H1 (cell line): Measurements from ENCODE around the gene TEDC1. TPM values are rescaled to one million over a fixed set of nuclear protein-coding genes. Genes with fewer than 3 reads are reported as not detected.

ENCODE experiments used
- EGR1 ChIP-seq: IDR thresholded peaks from 2 replicates; pipeline ENCODE4 v1.6.1; 2011; ENCODE audit warnings: low read depth, low read length, borderline replicate concordance
- EP300 ChIP-seq, 2 experiments: IDR thresholded peaks; 1 replicate in 1 of 2; 2 replicates in 1 of 2; pipeline ENCODE4 v1.6.1; 2011 to 2012; ENCODE audit warnings: low read depth in 2 of 2, low read length in 2 of 2, mild to moderate bottlenecking in 2 of 2, borderline replicate concordance in 1 of 2, inconsistent platforms in 1 of 2, moderate library complexity in 1 of 2
- GABPA ChIP-seq: IDR thresholded peaks from 2 replicates; pipeline ENCODE4 v1.6.1; 2011; ENCODE audit warnings: mild to moderate bottlenecking, low read length, moderate library complexity, borderline replicate concordance; ENCODE audit not compliant: insufficient read depth
- JUN ChIP-seq: IDR thresholded peaks from 2 replicates; pipeline ENCODE4 v1.6.1; 2011; ENCODE audit warnings: low read depth, mild to moderate bottlenecking, improper control_type of control experiment, low read length
- JUND ChIP-seq: IDR thresholded peaks from 2 replicates; pipeline ENCODE4 v1.6.1; 2011; ENCODE audit warnings: mild to moderate bottlenecking, improper control_type of control experiment, low read length
- NRF1 ChIP-seq: IDR thresholded peaks from 2 replicates; pipeline ENCODE4 v1.6.1; 2011; ENCODE audit warnings: mild to moderate bottlenecking, low read depth, low read length, improper control_type of control experiment
- POLR2A ChIP-seq, 2 experiments: IDR thresholded peaks; 1 replicate in 1 of 2; 2 replicates in 1 of 2; pipeline ENCODE4 v1.6.1; 2011; ENCODE audit warnings: low read depth in 2 of 2, low read length in 2 of 2, mild to moderate bottlenecking in 2 of 2; ENCODE audit errors: control extremely low read depth in 1 of 2
- POU5F1 ChIP-seq: IDR thresholded peaks from 2 replicates; pipeline ENCODE4 v1.6.1; 2011; ENCODE audit warnings: low read depth, mild to moderate bottlenecking, low read length, moderate library complexity
- RFX5 ChIP-seq: IDR thresholded peaks from 2 replicates; pipeline ENCODE4 v1.6.1; 2011; ENCODE audit warnings: low read depth, low read length, improper control_type of control experiment, borderline replicate concordance
- SAP30 ChIP-seq: fragments of 300-600 bp; sonication (generic); IDR thresholded peaks from 2 replicates; pipeline ENCODE4 v1.7.1; 2012; ENCODE audit warnings: low read length, moderate library complexity, mild to moderate bottlenecking, inconsistent platforms; ENCODE audit not compliant: insufficient read depth, insufficient replicate concordance
- SRF ChIP-seq: IDR thresholded peaks from 2 replicates; pipeline ENCODE4 v1.6.1; 2011; ENCODE audit warnings: mild to moderate bottlenecking, low read depth, low read length, moderate library complexity
- TAF1 ChIP-seq: IDR thresholded peaks from 2 replicates; pipeline ENCODE4 v1.6.1; 2011; ENCODE audit warnings: mild to moderate bottlenecking, low read depth, low read length
- polyA plus RNA-seq, 7 experiments: library from polyadenylated mRNA; depleted of rRNA in 3 of 7; stranded (reverse) in 5 of 7; unstranded in 2 of 7; fragments of >200 nt in 5 of 7; fragments of 200-250 nt in 2 of 7; gene quantifications; 1 replicate in 5 of 7; 2 replicates in 1 of 7; 4 replicates in 1 of 7; pipeline versions ENCODE4 v1.2.1 to v1.2.3, GENCODE V29; 2011 to 2013; ENCODE audit warnings: missing spikeins in 2 of 7, mixed read lengths in 2 of 7
- total RNA-seq: library from RNA; stranded (reverse); fragmentation: NEBNext Ultra II Directional; extraction: Animal tissue kit (Norgen Biotek cat#: 25700); gene quantifications from 2 replicates; pipeline ENCODE4 v1.2.1, GENCODE V29; 2021

The TEDC1 gene
- total and polyA plus RNA-seq, 2 of the 8 experiments (the other 6 are each of a cell fraction or from before 2014, with no cell fraction given), result 5.6 to 14.8 TPM

DNA sequence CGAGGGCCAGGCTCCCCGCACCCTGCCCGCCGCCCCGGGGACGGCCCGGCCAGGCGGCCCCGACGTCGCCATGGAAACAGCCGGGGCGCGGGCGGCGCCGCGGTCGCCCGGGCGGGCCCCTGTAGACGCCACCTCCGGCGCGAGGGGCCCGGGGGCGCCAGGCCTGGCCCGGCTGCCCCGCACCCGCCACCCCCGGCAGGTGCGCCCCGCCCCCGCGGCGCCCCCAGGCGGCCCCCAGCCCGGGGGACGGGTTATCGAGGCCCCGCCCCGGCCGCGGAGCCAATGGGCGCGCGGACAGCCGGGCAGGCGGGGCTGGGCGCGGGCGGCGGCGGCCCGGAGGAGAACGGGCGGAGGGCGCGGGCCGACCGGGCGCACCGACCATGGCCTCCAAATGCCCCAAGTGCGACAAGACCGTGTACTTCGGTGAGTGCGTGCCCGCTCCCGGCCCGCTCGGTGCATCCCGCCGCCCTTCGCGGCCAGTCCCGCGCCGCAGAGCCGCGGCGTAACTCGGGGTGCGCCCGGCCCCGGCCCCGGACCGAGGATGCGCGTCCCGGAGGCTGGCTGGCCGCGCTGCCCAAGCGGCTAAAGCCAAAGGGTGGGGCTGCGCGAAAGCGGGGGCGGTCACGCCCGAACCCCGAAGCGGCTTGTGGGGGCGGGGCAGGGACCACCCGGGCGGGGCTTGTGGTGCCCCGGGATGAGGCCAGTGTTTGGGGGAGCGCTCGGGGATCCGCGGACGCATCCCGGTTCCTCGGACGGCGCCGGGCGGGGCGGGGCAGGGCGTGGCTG, 16.4 kb upstream of the TEDC1 start, which contains the start of gene CRIP2 (continued):
- TF ChIP-seq SRF (0 out of 2 replicates have a peak, but pooled peaks have one; percentile 1), POLR2A (IDR thresholded peaks at IDR 0.05; ENCODE audit: control extremely low read depth in 1 of 2, low read depth in 2 of 2, low read length in 2 of 2) (no peak), TAF1 (0 out of 2 replicates have a peak, but pooled peaks have one; percentile 7), POU5F1 (no peak), GABPA (no peak), RFX5 (no peak), SAP30 (no peak), NRF1 (no peak), EGR1 (peak; percentile 50; the same call in 1 of the 2 replicates), JUND (no peak), JUN (no peak), EP300 (IDR thresholded peaks at IDR 0.05; ENCODE audit: borderline replicate concordance in 1 of 2, low read depth in 2 of 2, low read length in 2 of 2) (no peak)
